Fibroblast of the aortic adventitia (primary cell): ENCODE measurements around the gene NOP16. TPM values are rescaled to one million over a fixed set of nuclear protein-coding genes. Genes with fewer than 3 reads are reported as not detected.

Experiments used
- DNase-seq: peaks from one replicate; pipeline ENCODE4 v3.0.0-alpha.2; 2010; ENCODE audit warnings: low read depth
- H3K4me3 ChIP-seq: 2 replicates; pipeline ENCODE4 v1.5.1; 2011; ENCODE audit warnings: low read depth, mild to moderate bottlenecking, control low read depth, low read length, moderate library complexity
- total RNA-seq: library from RNA; depleted of rRNA; stranded (reverse); fragments of >200 nt; gene quantifications from 2 replicates; pipeline ENCODE4 v1.2.3, GENCODE V29; 2012; ENCODE audit warnings: low replicate concordance
- TF ChIP-seq, protein P1 (sequence below): IDR thresholded peaks from 2 replicates; pipeline ENCODE4 v1.5.1; 2011; ENCODE audit warnings: mild to moderate bottlenecking, low read length, control low read depth, inconsistent platforms; ENCODE audit not compliant: insufficient read depth

Gene NOP16
- total RNA-seq: 17.0 and 44.2 TPM in 2 replicates

- H3K4me3 ChIP-seq: peak within 1 kb of the TSS; percentile 98
- peak; percentile 99 for DNase-seq
- TF ChIP-seq, protein P1, sequence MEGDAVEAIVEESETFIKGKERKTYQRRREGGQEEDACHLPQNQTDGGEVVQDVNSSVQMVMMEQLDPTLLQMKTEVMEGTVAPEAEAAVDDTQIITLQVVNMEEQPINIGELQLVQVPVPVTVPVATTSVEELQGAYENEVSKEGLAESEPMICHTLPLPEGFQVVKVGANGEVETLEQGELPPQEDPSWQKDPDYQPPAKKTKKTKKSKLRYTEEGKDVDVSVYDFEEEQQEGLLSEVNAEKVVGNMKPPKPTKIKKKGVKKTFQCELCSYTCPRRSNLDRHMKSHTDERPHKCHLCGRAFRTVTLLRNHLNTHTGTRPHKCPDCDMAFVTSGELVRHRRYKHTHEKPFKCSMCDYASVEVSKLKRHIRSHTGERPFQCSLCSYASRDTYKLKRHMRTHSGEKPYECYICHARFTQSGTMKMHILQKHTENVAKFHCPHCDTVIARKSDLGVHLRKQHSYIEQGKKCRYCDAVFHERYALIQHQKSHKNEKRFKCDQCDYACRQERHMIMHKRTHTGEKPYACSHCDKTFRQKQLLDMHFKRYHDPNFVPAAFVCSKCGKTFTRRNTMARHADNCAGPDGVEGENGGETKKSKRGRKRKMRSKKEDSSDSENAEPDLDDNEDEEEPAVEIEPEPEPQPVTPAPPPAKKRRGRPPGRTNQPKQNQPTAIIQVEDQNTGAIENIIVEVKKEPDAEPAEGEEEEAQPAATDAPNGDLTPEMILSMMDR: no peak
Measured at GRCh38 chr5:176388444-176389134, at the start of gene NOP16, which contains the start of gene HIGD2A. TSS of gene NOP16 (minus strand) at chr5:176388598. CDS start at chr5:176388539, 59 bp downstream. TSS of gene HIGD2A (plus strand) at chr5:176388751. CDS start at chr5:176388820, 69 bp downstream.

- DNase-seq: peak; percentile 56
- H3K4me3 ChIP-seq: no peak overlapping the region
- TF ChIP-seq, protein P1: no peak
Measured at GRCh38 chr5:176436656-176437055, 48.3 kb upstream of the NOP16 start.

DNA sequence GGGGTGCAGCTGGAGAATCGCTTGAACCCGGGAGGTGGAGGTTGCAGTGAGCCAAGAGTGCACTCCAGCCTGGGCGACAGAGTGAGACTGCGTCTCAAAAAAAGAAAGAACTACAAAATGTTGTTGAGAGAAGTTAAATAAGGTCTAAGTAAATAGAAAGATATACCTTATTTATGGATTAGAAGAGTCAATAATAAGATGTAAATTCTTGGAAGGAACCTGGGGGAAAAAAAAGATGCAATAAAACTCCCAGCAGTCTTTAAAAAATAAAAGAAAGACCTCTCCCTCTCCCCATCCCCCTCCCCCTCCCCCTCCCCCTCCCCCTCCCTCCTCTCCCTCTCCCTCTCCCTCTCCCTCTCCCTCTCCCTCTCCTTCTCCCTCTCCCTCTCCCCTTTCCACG is 44.3 kb upstream of the NOP16 start:
- TF ChIP-seq, protein P1: no peak
- H3K4me3 ChIP-seq: no peak overlapping the region
- no peak for DNase-seq

DNA sequence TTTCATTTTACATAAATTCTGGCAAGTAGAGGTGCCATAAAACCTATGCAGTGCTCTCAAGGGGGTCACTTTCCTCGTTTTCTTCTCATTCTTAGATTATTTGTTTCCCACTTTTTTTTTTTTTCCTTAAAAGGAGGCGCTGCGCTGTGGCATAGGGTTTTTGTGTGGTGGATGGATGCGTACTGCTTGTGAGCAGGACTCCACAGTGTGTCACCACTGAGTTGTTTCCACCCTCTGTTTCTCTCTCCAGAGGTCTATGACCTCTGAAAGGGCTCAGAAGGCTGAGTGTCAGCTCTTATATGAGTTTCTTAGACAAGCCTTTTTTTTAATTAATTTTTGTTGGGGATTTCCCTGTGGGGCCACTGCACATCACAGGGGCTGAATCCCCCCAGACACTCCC is 41.6 kb upstream of the NOP16 start:
- TF ChIP-seq, protein P1: no peak
- no peak for DNase-seq
- H3K4me3 ChIP-seq: no peak overlapping the region

DNA sequence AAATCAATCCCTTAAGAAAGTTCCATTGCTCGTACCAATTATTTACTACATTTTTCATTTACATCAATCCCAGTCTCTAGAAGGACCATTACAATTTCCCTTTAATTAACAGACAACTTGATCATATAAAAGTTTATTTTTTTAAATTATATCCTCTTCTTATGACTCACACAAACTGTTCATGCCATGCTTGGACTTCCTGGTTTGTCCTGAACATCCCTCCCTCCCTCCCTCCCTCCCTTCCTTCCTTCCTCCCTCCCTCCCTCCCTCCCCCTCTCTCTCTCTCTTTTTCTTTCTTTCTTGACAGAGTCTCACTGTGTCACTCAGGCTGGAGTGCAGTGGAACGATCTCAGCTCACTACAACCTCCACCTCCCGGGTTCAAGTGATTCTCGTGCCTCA is 39.6 kb upstream of the NOP16 start:
- no peak overlapping the region for H3K4me3 ChIP-seq
- TF ChIP-seq, protein P1: no peak
- DNase-seq: peak; percentile 28

DNA sequence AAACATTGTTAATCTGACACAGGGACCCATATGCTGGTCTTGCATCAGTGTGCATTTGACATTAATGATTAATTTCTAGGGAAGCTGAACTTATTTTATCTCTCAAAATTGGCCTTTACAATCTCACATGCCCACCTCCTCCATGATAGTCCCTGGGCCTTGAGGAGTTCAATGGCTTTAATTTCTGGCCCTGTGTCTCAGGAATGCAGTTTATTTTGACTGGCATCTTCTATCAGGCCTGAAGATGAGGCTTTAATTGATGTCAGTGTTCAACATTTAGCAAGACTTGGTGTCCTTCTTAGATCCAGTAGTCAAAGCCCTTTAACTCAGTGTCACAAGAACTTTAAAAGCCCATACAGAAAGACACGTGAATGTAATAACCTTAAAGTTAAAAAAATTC is 38.5 kb upstream of the NOP16 start:
- H3K4me3 ChIP-seq: no peak overlapping the region
- TF ChIP-seq, protein P1: no peak
- no peak for DNase-seq

DNA sequence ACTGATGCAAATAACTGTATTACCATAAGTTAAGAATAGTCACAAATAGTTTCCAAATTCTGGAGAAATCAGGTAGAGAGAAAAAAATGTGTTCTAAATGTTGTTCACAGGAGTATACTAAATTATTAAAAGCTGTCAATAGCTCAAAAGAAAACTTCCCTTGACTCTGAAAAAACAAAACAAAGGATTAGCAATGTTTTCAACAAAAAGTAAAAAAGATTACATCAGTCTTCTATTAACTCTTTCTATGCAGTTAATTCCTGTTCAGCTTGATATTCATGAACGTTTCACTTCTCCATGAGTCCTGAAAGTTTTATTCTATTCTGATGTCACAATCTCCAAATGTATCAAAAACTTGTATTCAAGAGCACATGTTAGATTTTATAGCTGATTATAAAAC is 37.4 kb upstream of the NOP16 start:
- H3K4me3 ChIP-seq: no peak overlapping the region
- TF ChIP-seq, protein P1: no peak
- DNase-seq: no peak
